Liver (tissue), 9 donors: ENCODE data around the gene MSI2. TPM values are rescaled to one million over a fixed set of nuclear protein-coding genes. Genes with fewer than 3 reads are reported as not detected.

ENCODE experiments used
- DNase-seq: peaks from one replicate; pipeline ENCODE4 v3.0.0-alpha.2; 2017; ENCODE audit warnings: low spot score
- H3K27ac ChIP-seq, 2 donors: one replicate each; pipeline ENCODE4 v1.7.0; 2013; ENCODE audit warnings: inconsistent platforms in 2 of 2, low read length in 2 of 2, control low read depth in 1 of 2, low read depth in 1 of 2, mild to moderate bottlenecking in 1 of 2
- H3K27me3 ChIP-seq, 4 donors: one replicate each; pipeline versions ENCODE4 v1.6.1 to v1.7.0; 2013; ENCODE audit warnings: low read length in 3 of 4, inconsistent platforms in 1 of 4, mild to moderate bottlenecking in 1 of 4, moderate library complexity in 1 of 4; ENCODE audit not compliant: control insufficient read depth in 4 of 4, insufficient read depth in 4 of 4
- H3K36me3 ChIP-seq, 4 donors: one replicate each; pipeline versions ENCODE4 v1.6.1 to v1.7.0; 2013; ENCODE audit warnings: low read length in 3 of 4, mild to moderate bottlenecking in 3 of 4, low read depth in 1 of 4, moderate library complexity in 1 of 4; ENCODE audit not compliant: control insufficient read depth in 4 of 4, insufficient read depth in 3 of 4
- H3K4me1 ChIP-seq, 4 donors: one replicate each; pipeline versions ENCODE4 v1.6.1 to v1.7.0; 2013; ENCODE audit warnings: low read length in 3 of 4, mild to moderate bottlenecking in 3 of 4, moderate library complexity in 1 of 4; ENCODE audit not compliant: control insufficient read depth in 4 of 4, insufficient read depth in 4 of 4
- H3K4me3 ChIP-seq, 3 donors: one replicate each; pipeline versions ENCODE4 v1.6.1 to v1.7.0; 2013; ENCODE audit warnings: low read length in 3 of 3, control low read depth in 1 of 3, low read depth in 1 of 3, mild to moderate bottlenecking in 1 of 3
- H3K9ac ChIP-seq, 2 donors: one replicate each; pipeline ENCODE4 v1.7.0; 2013; ENCODE audit warnings: low read length in 2 of 2, mild to moderate bottlenecking in 2 of 2, moderate library complexity in 2 of 2, control low read depth in 1 of 2, low read depth in 1 of 2
- H3K9me3 ChIP-seq, 4 donors: one replicate each; pipeline versions ENCODE4 v1.6.1 to v1.7.0; 2013; ENCODE audit warnings: low read length in 3 of 4; ENCODE audit not compliant: control insufficient read depth in 4 of 4
- EGR1 ChIP-seq, 2 donors: IDR thresholded peaks; 2 replicates each; pipeline ENCODE4 v1.6.1; 2016 to 2018; ENCODE audit warnings: antibody characterized with exemption in 2 of 2, low read depth in 2 of 2
- FOXA1 ChIP-seq: IDR thresholded peaks from 2 replicates; pipeline ENCODE4 v1.6.1; 2016; ENCODE audit warnings: antibody characterized with exemption
- FOXA2 ChIP-seq: IDR thresholded peaks from 2 replicates; pipeline ENCODE4 v1.6.1; 2016; ENCODE audit warnings: antibody characterized with exemption
- HNF4A ChIP-seq, 2 donors: conservative IDR thresholded peaks; 2 replicates each; pipeline ENCODE4 v1.6.1; 2016; ENCODE audit warnings: antibody characterized with exemption in 2 of 2, mild to moderate bottlenecking in 2 of 2
- HNF4G ChIP-seq: IDR thresholded peaks from 2 replicates; pipeline ENCODE4 v1.6.1; 2016; ENCODE audit warnings: antibody characterized with exemption
- JUND ChIP-seq, 2 donors: IDR thresholded peaks; 2 replicates each; pipeline ENCODE4 v1.6.1; 2016; ENCODE audit warnings: antibody characterized with exemption in 2 of 2
- NR2F2 ChIP-seq: IDR thresholded peaks from 2 replicates; pipeline ENCODE4 v1.6.1; 2016; ENCODE audit warnings: antibody characterized with exemption
- RAD21 ChIP-seq, 2 donors: IDR thresholded peaks; 2 replicates each; pipeline ENCODE4 v1.6.1; 2016; ENCODE audit warnings: antibody characterized with exemption in 2 of 2, mild to moderate bottlenecking in 2 of 2
- REST ChIP-seq: IDR thresholded peaks from 2 replicates; pipeline ENCODE4 v1.6.1; 2016; ENCODE audit warnings: antibody characterized with exemption, mild to moderate bottlenecking
- RXRA ChIP-seq, 2 donors: IDR thresholded peaks; 2 replicates each; pipeline ENCODE4 v1.6.1; 2017 to 2018; ENCODE audit warnings: antibody characterized with exemption in 2 of 2, mild to moderate bottlenecking in 1 of 2
- SP1 ChIP-seq: IDR thresholded peaks from 2 replicates; pipeline ENCODE4 v1.6.1; 2018; ENCODE audit warnings: antibody characterized with exemption, mild to moderate bottlenecking
- TAF1 ChIP-seq: conservative IDR thresholded peaks from 2 replicates; pipeline ENCODE4 v1.6.1; 2016; ENCODE audit warnings: antibody characterized with exemption, mild to moderate bottlenecking
- YY1 ChIP-seq: IDR thresholded peaks from 2 replicates; pipeline ENCODE4 v1.6.1; 2016; ENCODE audit warnings: antibody characterized with exemption, mild to moderate bottlenecking
- WGBS: extraction: QIAGEN DNeasy Blood & Tissue Kit; methylation state at CpG from one replicate; pipeline ENCODE4 v1.1.7; 2013; 5-methylcytosine and 5-hydroxymethylcytosine counted together
- polyA plus RNA-seq, 2 donors: library from polyadenylated mRNA; stranded (reverse) in 1 of 2; unstranded in 1 of 2; fragments of 200-250 nt in 1 of 2; fragments of >200 nt in 1 of 2; fragmentation: Nextera tagmentation in 1 of 2; extraction: Ambion mirVana in 1 of 2; gene quantifications; one replicate each; pipeline versions ENCODE4 v1.2.1 to v1.2.3, GENCODE V29; 2013 to 2015
- total RNA-seq, 2 donors: library from RNA; depleted of rRNA; stranded (reverse); fragments of >200 nt; gene quantifications; one replicate each; pipeline ENCODE4 v1.2.3, GENCODE V29; 2014
- TF ChIP-seq, protein P1 (sequence below): IDR thresholded peaks from 2 replicates; pipeline ENCODE4 v1.6.1; 2016; ENCODE audit warnings: antibody characterized with exemption
- TF ChIP-seq, protein P2 (sequence below): fragments of 150-350 bp; IDR thresholded peaks from 2 replicates; pipeline ENCODE4 v1.5.1; 2017; ENCODE audit warnings: improper control_type of control experiment, low read depth, low read length; ENCODE audit not compliant: missing input control
- TF ChIP-seq, protein P3 (sequence below): IDR thresholded peaks from 2 replicates; pipeline ENCODE4 v1.6.1; 2016; ENCODE audit warnings: antibody characterized with exemption
- TF ChIP-seq, protein P4 (sequence below): IDR thresholded peaks from 2 replicates; pipeline ENCODE4 v1.6.1; 2016; ENCODE audit warnings: antibody characterized with exemption
- donor health status: healthy.
- donor health status: healthy.
- donor health status: healthy.
- donor health status: healthy.
- donor health status: healthy.

Gene MSI2
- total and polyA plus RNA-seq, 4 donors: 5.7 to 15.6 (median 9.2) TPM

DNA sequence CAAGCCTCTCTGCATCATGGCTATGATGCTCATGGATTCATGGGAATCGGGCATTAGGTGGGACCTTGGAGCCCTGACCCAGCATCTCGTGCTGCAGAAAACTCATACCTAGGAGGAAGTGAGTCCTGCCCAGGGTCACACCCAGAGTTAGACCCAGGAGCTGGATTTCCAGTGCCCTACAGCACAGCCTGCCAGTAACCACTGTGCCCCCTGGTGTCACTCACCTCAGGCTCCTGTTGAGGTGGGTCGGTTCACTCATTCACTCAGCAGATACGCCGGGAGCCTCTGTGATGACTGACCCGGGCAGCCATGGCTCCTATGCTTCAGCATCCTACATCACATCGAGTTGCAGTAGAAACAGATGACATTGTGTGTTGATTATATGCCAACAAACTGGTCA lies 143.4 kb downstream of the MSI2 start:
- Histone ChIP-seq H3K36me3 (peaks cover 0 to 6% (median 0%) of the 10 kb centered on the region in 4 donors), H3K27me3 (no peaks in the 10 kb centered on the region), H3K4me1 (no peaks in the 10 kb centered on the region), H3K27ac (no peak overlapping the region), H3K9me3 (no peaks in the 10 kb centered on the region), H3K9ac (no peak overlapping the region), H3K4me3 (no peak overlapping the region)
- TF ChIP-seq NR2F2 (no peak), RAD21 (IDR thresholded peaks at IDR 0.05) (no peak), REST (no peak), TAF1 (no peak), FOXA2 (no peak), RXRA (IDR thresholded peaks at IDR 0.05) (no peak), EGR1 (IDR thresholded peaks at IDR 0.05; ENCODE audit: low read depth in 2 of 2) (no peak), JUND (IDR thresholded peaks at IDR 0.05) (no peak), FOXA1 (no peak), HNF4A (conservative IDR thresholded peaks at IDR 0.05) (no peak)
- TF ChIP-seq, protein P1, sequence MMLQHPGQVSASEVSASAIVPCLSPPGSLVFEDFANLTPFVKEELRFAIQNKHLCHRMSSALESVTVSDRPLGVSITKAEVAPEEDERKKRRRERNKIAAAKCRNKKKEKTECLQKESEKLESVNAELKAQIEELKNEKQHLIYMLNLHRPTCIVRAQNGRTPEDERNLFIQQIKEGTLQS: no peak
- TF ChIP-seq, protein P2, sequence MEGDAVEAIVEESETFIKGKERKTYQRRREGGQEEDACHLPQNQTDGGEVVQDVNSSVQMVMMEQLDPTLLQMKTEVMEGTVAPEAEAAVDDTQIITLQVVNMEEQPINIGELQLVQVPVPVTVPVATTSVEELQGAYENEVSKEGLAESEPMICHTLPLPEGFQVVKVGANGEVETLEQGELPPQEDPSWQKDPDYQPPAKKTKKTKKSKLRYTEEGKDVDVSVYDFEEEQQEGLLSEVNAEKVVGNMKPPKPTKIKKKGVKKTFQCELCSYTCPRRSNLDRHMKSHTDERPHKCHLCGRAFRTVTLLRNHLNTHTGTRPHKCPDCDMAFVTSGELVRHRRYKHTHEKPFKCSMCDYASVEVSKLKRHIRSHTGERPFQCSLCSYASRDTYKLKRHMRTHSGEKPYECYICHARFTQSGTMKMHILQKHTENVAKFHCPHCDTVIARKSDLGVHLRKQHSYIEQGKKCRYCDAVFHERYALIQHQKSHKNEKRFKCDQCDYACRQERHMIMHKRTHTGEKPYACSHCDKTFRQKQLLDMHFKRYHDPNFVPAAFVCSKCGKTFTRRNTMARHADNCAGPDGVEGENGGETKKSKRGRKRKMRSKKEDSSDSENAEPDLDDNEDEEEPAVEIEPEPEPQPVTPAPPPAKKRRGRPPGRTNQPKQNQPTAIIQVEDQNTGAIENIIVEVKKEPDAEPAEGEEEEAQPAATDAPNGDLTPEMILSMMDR: no peak
- TF ChIP-seq, protein P3, sequence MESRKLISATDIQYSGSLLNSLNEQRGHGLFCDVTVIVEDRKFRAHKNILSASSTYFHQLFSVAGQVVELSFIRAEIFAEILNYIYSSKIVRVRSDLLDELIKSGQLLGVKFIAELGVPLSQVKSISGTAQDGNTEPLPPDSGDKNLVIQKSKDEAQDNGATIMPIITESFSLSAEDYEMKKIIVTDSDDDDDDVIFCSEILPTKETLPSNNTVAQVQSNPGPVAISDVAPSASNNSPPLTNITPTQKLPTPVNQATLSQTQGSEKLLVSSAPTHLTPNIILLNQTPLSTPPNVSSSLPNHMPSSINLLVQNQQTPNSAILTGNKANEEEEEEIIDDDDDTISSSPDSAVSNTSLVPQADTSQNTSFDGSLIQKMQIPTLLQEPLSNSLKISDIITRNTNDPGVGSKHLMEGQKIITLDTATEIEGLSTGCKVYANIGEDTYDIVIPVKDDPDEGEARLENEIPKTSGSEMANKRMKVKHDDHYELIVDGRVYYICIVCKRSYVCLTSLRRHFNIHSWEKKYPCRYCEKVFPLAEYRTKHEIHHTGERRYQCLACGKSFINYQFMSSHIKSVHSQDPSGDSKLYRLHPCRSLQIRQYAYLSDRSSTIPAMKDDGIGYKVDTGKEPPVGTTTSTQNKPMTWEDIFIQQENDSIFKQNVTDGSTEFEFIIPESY: no peak
- TF ChIP-seq, protein P4, sequence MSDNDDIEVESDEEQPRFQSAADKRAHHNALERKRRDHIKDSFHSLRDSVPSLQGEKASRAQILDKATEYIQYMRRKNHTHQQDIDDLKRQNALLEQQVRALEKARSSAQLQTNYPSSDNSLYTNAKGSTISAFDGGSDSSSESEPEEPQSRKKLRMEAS: no peak
- 97% methylated on average over 7 of the region's 7 CpGs for WGBS
- DNase-seq: no peak

- 99% methylated on average over 8 of the region's 8 CpGs for WGBS
- Histone ChIP-seq H3K27ac (no peak overlapping the region), H3K36me3 (peaks cover 0 to 6% (median 0%) of the 10 kb centered on the region in 4 donors)
- TF ChIP-seq JUND (IDR thresholded peaks at IDR 0.05): no peak
- no peak for TF ChIP-seq FOXA2
- TF ChIP-seq HNF4G: no peak
- TF ChIP-seq, protein P2: no peak
- no peak for TF ChIP-seq TAF1
- TF ChIP-seq REST: no peak
- TF ChIP-seq SP1: no peak
- no peak for TF ChIP-seq RXRA (IDR thresholded peaks at IDR 0.05)
- no peak for TF ChIP-seq EGR1 (IDR thresholded peaks at IDR 0.05; ENCODE audit: low read depth in 2 of 2)
- no peak for TF ChIP-seq HNF4A (conservative IDR thresholded peaks at IDR 0.05)
- no peak for TF ChIP-seq YY1
Measured at GRCh38 chr17:57400648-57401047, 144.3 kb downstream of the MSI2 start.

More at GRCh38 chr17:57400648-57401047, 144.3 kb downstream of the MSI2 start:
- Histone ChIP-seq H3K9me3 (no peaks in the 10 kb centered on the region), H3K4me3 (no peak overlapping the region), H3K27me3 (no peaks in the 10 kb centered on the region), H3K9ac (no peak overlapping the region), H3K4me1 (no peaks in the 10 kb centered on the region)
- no peak for DNase-seq
